ENCODE data around the gene NBL1. TPM values are rescaled to one million over a fixed set of nuclear protein-coding genes. Genes with fewer than 3 reads are reported as not detected.

Gene NBL1
- total and polyA plus RNA-seq, 4 donors, result 0.72 to 4.4 (median 1.7) TPM

GRCh38 chr1:19662313-19662712, 18.2 kb downstream of the NBL1 start:
- TF ChIP-seq HNF4A (conservative IDR thresholded peaks at IDR 0.05) (no peak), YY1 (IDR thresholded peaks at IDR 0.05) (no peak)
- TF ChIP-seq, protein P1, sequence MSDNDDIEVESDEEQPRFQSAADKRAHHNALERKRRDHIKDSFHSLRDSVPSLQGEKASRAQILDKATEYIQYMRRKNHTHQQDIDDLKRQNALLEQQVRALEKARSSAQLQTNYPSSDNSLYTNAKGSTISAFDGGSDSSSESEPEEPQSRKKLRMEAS (IDR thresholded peaks at IDR 0.05), result no peak
- no peaks in the 10 kb centered on the region for H3K9me3 ChIP-seq (ENCODE audit: control insufficient read depth in 4 of 4, low read length in 3 of 4)
- H3K36me3 ChIP-seq (ENCODE audit: control insufficient read depth in 4 of 4, insufficient read depth in 3 of 4, low read depth in 1 of 4, low read length in 3 of 4), result no peaks in the 10 kb centered on the region
- no peak overlapping the region for H3K27ac ChIP-seq (ENCODE audit: low read depth in 1 of 2, low read length in 2 of 2)
- DNase-seq (ENCODE audit: low spot score), result no peak
- 66% methylated on average over 3 of the region's 3 CpGs for WGBS
- H3K4me3 ChIP-seq (ENCODE audit: low read depth in 1 of 3, low read length in 3 of 3), result no peak overlapping the region
- H3K9ac ChIP-seq (ENCODE audit: low read depth in 1 of 2, low read length in 2 of 2), result no peak overlapping the region
- peaks cover 0 to 7% (median 3%) of the 10 kb centered on the region in 4 donors for H3K27me3 ChIP-seq (ENCODE audit: control insufficient read depth in 4 of 4, insufficient read depth in 4 of 4, low read length in 3 of 4)
- peaks cover 0 to 6% (median 4%) of the 10 kb centered on the region in 4 donors for H3K4me1 ChIP-seq (ENCODE audit: control insufficient read depth in 4 of 4, insufficient read depth in 4 of 4, low read length in 3 of 4)

DNA sequence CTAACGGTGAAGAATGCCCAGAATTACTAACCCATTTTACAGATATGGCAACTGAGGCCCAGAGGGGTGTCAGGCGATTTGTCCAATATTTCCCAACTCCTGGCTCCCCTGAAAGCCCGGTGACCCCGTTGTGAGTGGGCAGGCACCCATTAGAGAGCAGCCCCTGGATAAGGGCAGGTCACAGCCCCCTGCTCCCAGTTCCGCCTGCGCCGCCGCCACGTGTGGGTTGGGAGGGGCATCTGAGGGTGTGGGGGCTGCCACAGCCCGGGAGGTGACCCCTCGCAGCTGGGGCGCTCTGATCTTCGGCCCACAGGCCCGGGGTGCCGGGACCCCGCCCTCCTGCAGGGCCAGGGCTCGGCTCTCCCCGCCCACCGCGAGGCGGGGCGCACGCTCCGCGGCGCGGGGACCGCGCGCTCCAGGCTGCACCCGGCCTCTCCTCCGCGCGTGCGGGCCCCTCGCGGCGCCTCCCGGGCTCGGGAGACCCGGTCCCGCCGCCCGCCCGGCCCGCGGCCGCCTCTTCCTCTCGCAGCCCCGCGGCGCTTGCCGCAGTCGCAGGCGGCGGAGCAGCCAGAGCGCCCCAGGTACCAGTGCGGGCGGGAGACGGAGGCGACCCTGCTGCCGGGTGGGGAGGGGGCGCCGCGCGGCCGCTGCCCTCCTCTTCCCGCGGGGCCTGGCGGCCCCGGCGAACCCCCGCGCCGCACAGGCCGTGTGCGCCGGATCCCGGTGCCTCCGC, 20.5 kb downstream of the NBL1 start, which contains the start of gene HTR6:
Gene HTR6 (plus strand): TSS at position 423 of the 733 bp plus-strand sequence. CDS start 879 bp downstream, outside the sequence.
- WGBS, result 4% methylated on average over 80 of the region's 80 CpGs

More for the DNA sequence above, 20.5 kb downstream of the NBL1 start, which contains the start of gene HTR6:
- TF ChIP-seq RAD21 (IDR thresholded peaks at IDR 0.05) (no peak), TAF1 (conservative IDR thresholded peaks at IDR 0.05) (no peak), CTCF (IDR thresholded peaks at IDR 0.05; ENCODE audit: low read depth, low read length, missing input control) (no peak), REST (IDR thresholded peaks at IDR 0.05) (no peak), NR2F2 (IDR thresholded peaks at IDR 0.05) (no peak), JUND (IDR thresholded peaks at IDR 0.05) (no peak), SP1 (IDR thresholded peaks at IDR 0.05) (no peak), ATF3 (IDR thresholded peaks at IDR 0.05) (no peak), RXRA (IDR thresholded peaks at IDR 0.05) (no peak), EGR1 (IDR thresholded peaks at IDR 0.05; ENCODE audit: low read depth in 2 of 2) (no peak), HNF4G (IDR thresholded peaks at IDR 0.05) (no peak), HNF4A (conservative IDR thresholded peaks at IDR 0.05) (no peak), GABPA (IDR thresholded peaks at IDR 0.05 in 1 of 2, conservative IDR thresholded peaks at IDR 0.05 in 1 of 2) (no peak)
- TF ChIP-seq, protein P1 (IDR thresholded peaks at IDR 0.05), result no peak
- Histone ChIP-seq H3K9ac (ENCODE audit: low read depth in 1 of 2, low read length in 2 of 2) (no peak within 1 kb of the TSS), H3K27me3 (ENCODE audit: control insufficient read depth in 4 of 4, insufficient read depth in 4 of 4, low read length in 3 of 4) (peaks cover 0 to 7% (median 3%) of the 10 kb centered on the region in 4 donors), H3K4me1 (ENCODE audit: control insufficient read depth in 4 of 4, insufficient read depth in 4 of 4, low read length in 3 of 4) (peaks cover 0 to 6% (median 4%) of the 10 kb centered on the region in 4 donors), H3K4me3 (ENCODE audit: low read depth in 1 of 3, low read length in 3 of 3) (peak within 1 kb of the TSS in 1 of 3 donors; percentile 37), H3K9me3 (ENCODE audit: control insufficient read depth in 4 of 4, low read length in 3 of 4) (no peaks in the 10 kb centered on the region), H3K27ac (ENCODE audit: low read depth in 1 of 2, low read length in 2 of 2) (no peak within 1 kb of the TSS), H3K36me3 (ENCODE audit: control insufficient read depth in 4 of 4, insufficient read depth in 3 of 4, low read depth in 1 of 4, low read length in 3 of 4) (no peaks in the 10 kb centered on the region)
- DNase-seq (ENCODE audit: low spot score), result no peak
